ENCODE measurements around the gene LIMK1. TPM values are rescaled to one million over a fixed set of nuclear protein-coding genes. Genes with fewer than 3 reads are reported as not detected.

LIMK1 gene
- total and polyA plus RNA-seq, 12 donors, result 5.0 to 17.3 (median 9.6) TPM

DNA sequence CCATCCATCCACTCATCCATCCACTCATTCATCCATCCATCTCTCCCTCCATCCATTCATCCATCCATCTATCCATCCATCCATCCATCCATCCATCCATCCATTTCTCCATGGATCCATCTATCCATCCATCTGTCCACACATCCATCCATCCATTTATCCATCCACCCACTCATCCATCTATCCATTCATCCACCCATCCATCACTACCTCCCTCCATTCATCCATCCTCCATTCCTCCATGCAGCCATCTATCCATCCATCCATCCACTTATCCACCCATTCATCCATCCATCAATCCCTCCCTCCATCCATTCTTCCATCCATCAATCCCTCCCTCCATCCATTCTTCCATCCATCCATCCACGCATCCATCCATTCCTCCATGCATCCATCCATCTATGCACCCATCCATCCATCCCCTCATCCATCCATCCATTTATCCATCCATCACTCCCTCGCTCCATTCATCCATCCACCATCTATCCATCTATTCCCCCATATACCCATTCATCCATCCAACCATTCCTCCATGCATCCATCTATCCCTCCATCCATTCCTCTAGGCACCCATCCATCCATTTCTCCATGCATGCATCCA, 34.5 kb upstream of the LIMK1 start:
- Histone ChIP-seq H3K27me3 (no peaks in the 10 kb centered on the region), H3K9me3 (no peaks in the 10 kb centered on the region), H3K4me1 (peaks cover 0 to 5% (median 0%) of the 10 kb centered on the region in 9 donors), H3K27ac (no peak overlapping the region), H3K36me3 (peaks cover 0 to 83% (median 14%) of the 10 kb centered on the region in 9 donors), H3K4me3 (no peak overlapping the region)
- intact Hi-C loops (cut with DNase I), result no loop called here
- 89 to 100% methylated on average over 2 of the region's 2 CpGs for WGBS, 2 donors
- no peak for ATAC-seq
- no peak for DNase-seq
- TF ChIP-seq, protein P1, sequence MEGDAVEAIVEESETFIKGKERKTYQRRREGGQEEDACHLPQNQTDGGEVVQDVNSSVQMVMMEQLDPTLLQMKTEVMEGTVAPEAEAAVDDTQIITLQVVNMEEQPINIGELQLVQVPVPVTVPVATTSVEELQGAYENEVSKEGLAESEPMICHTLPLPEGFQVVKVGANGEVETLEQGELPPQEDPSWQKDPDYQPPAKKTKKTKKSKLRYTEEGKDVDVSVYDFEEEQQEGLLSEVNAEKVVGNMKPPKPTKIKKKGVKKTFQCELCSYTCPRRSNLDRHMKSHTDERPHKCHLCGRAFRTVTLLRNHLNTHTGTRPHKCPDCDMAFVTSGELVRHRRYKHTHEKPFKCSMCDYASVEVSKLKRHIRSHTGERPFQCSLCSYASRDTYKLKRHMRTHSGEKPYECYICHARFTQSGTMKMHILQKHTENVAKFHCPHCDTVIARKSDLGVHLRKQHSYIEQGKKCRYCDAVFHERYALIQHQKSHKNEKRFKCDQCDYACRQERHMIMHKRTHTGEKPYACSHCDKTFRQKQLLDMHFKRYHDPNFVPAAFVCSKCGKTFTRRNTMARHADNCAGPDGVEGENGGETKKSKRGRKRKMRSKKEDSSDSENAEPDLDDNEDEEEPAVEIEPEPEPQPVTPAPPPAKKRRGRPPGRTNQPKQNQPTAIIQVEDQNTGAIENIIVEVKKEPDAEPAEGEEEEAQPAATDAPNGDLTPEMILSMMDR (IDR thresholded peaks at IDR 0.05), result no peak

DNA sequence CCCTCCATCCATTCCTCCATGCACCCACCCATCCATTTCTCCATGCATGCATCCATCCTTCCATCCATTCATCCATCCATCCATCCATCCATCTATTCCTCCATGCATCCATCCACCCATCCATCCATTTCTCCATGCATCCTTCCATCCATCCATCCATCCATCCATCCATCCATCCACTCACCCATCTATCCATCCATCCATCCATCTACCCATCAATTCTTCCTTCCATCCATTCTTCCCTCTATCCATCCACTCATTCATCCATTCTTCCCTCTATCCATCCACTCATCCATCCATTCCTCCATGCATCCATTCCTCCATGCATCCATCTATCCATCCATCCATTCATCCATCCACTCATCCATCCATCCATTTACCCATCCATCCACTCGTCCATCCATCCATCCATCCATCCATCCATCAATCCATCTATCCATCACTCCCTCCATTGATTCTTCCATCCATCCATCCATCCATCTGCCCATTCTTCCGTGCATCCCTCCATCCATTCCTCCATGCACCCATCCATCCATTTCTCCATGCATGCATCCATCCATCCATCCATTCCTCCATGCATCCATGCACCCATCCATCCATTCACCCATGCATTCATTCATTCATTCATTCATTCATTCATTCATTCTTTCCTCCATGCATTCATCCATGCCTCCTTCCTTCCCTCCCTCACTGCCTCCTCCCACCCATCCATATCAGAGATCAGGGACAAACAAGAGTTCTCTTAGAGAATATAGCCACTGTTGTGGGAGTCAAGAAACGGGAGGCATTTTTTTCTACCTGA, 33.4 kb upstream of the LIMK1 start:
- intact Hi-C loops (cut with DNase I), result no loop called here
- H3K36me3 ChIP-seq, result peaks cover 0 to 86% (median 14%) of the 10 kb centered on the region in 9 donors
- H3K27me3 ChIP-seq, result no peaks in the 10 kb centered on the region
- no peak overlapping the region for H3K27ac ChIP-seq
- H3K4me1 ChIP-seq, result peaks cover 0 to 5% (median 0%) of the 10 kb centered on the region in 9 donors
- H3K9me3 ChIP-seq, result no peaks in the 10 kb centered on the region
- H3K4me3 ChIP-seq, result no peak overlapping the region
- ATAC-seq, result no peak
- 90 to 93% methylated on average over 3 of the region's 3 CpGs for WGBS, 2 donors
- TF ChIP-seq, protein P1 (IDR thresholded peaks at IDR 0.05), result no peak
- no peak for DNase-seq

DNA sequence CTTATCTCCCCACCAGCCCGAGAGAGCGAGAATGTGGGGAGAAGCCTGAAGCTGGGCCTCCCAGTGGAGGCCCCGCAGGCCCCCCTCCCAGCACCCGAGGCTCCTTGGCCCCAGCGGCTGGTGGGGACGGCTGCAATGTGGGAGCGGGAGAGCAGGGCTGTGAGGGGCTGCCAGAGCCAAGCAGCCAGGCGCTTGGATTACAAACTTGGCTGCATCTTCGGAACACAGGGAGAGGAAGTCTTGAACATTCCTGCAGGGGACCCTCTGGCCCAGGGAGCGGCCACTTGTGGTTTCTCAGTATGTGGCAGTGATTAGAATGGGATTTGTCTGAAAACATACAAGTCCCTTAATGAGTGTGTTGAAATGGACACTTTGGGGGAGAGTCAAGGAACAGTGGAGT, 32.4 kb upstream of the LIMK1 start:
- no peak overlapping the region for H3K4me3 ChIP-seq
- H3K9me3 ChIP-seq, result no peaks in the 10 kb centered on the region
- peaks cover 0 to 5% (median 0%) of the 10 kb centered on the region in 9 donors for H3K4me1 ChIP-seq
- 58 to 64% methylated on average over 10 of the region's 10 CpGs for WGBS, 2 donors
- H3K27ac ChIP-seq, result peak overlapping the region in 1 of 10 donors; percentile 7
- ATAC-seq (peak in 4 of 8 donors; percentile 15 to 49 (median 37)), DNase-seq (no peak)
- H3K27me3 ChIP-seq, result no peaks in the 10 kb centered on the region
- H3K36me3 ChIP-seq, result peaks cover 0 to 84% (median 14%) of the 10 kb centered on the region in 9 donors
- TF ChIP-seq, protein P1 (IDR thresholded peaks at IDR 0.05), result no peak
- intact Hi-C loops (cut with DNase I), result no loop called here

DNA sequence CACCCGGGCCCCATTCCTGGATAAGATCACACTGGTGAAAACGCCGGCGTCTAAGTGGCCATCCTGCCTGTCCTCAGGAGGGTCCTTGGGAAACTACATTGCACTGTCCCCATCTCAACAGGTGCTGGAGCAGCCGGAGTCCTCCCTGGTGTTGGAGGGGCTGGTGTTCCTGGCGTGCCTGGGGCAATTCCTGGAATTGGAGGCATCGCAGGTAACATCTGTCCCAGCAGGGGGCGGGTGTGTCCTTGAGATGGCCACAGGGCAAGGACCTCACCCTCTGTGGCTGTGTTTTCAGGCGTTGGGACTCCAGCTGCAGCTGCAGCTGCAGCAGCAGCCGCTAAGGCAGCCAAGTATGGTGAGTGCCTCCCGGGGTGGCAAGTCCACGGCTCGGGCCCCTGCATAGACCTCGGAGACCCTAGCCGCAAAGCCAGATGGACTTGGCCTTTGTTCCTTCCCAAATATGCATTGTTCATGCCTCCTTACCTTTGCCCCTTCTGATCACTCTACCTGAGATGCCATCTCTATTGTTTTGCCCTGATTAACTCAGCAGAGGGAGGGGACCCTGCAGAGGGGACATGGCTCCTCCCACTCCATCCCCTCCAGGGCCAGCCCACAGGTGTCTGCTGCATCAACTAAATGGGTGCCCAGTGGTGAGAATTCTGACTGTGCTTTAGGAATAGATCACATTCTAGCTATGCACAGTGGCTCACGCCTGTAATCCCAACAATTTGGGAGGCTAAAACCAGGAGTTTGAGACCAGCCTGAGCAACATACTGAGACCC, 31.8 kb upstream of the LIMK1 start:
- Histone ChIP-seq H3K4me1 (peaks cover 0 to 5% (median 0%) of the 10 kb centered on the region in 9 donors), H3K36me3 (peaks cover 0 to 84% (median 14%) of the 10 kb centered on the region in 9 donors), H3K27ac (peak overlapping the region in 1 of 10 donors; percentile 7), H3K4me3 (no peak overlapping the region), H3K9me3 (no peaks in the 10 kb centered on the region), H3K27me3 (no peaks in the 10 kb centered on the region)
- no peak for DNase-seq
- TF ChIP-seq, protein P1 (IDR thresholded peaks at IDR 0.05), result peak in 1 of 9 donors; percentile 13
- intact Hi-C loops (cut with DNase I), result no loop called here
- peak in 2 of 8 donors; percentile 5 to 31 for ATAC-seq
- 64 to 72% methylated on average over 16 of the region's 16 CpGs for whole genome bisulfite sequencing, 2 donors

Measured in heart right ventricle (tissue), 16 donors.